ENCODE results near the gene ZFYVE28. TPM values are rescaled to one million over a fixed set of nuclear protein-coding genes. Genes with fewer than 3 reads are reported as not detected.

ZFYVE28 gene
- total RNA-seq, 1 donor from 2014 or later: 0.44 TPM

DNA sequence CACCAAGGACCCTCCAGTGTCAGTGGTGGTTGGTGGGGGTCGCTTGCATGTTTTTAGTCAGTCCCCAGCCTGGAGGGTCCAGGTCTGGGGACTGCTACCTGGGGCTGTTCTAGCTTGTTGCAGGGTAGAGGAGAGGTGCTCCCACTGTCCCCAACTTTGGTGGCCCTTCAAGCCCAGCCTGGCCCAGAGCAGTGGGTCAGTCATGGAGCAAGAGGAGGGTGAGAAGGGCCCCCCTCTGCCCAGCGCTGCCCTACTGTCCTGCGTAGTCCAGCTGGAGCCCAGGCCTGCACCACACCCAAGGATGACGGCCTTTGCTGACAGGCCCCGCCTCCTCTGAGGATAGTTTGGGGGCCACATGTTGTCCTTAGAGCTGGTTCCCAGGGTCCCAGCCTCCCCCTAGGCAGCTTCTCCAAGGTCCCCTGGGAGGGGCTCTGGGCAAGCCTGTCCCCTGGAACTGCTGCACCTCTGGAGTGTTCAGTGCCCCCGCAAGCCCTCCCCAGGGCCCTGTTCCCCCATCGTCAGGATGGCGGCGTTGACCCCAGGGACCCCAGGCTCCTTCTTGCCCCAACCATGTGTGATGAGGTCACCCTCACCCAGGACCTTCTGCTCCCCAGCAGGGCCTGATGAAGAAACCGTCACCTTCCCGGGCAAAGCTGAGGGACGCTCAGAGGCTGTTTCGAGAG, 7.1 kb upstream of the ZFYVE28 start:
- Mint-ChIP-seq H3K36me3 (ENCODE audit: low read depth, unreplicated experiment) (peaks cover 3% of the 10 kb centered on the region), H3K4me1 (ENCODE audit: unreplicated experiment) (no peaks in the 10 kb centered on the region), H3K27me3 (ENCODE audit: unreplicated experiment) (peaks cover 12% of the 10 kb centered on the region), H3K4me3 (ENCODE audit: unreplicated experiment) (no peak overlapping the region), H3K9me3 (ENCODE audit: unreplicated experiment) (no peaks in the 10 kb centered on the region), H3K27ac (ENCODE audit: unreplicated experiment) (no peak overlapping the region)
- TF ChIP-seq, protein P1, sequence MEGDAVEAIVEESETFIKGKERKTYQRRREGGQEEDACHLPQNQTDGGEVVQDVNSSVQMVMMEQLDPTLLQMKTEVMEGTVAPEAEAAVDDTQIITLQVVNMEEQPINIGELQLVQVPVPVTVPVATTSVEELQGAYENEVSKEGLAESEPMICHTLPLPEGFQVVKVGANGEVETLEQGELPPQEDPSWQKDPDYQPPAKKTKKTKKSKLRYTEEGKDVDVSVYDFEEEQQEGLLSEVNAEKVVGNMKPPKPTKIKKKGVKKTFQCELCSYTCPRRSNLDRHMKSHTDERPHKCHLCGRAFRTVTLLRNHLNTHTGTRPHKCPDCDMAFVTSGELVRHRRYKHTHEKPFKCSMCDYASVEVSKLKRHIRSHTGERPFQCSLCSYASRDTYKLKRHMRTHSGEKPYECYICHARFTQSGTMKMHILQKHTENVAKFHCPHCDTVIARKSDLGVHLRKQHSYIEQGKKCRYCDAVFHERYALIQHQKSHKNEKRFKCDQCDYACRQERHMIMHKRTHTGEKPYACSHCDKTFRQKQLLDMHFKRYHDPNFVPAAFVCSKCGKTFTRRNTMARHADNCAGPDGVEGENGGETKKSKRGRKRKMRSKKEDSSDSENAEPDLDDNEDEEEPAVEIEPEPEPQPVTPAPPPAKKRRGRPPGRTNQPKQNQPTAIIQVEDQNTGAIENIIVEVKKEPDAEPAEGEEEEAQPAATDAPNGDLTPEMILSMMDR (IDR thresholded peaks at IDR 0.05; ENCODE audit: unreplicated experiment): no peak
- DNase-seq (ENCODE audit: low spot score): no peak

GRCh38 chr4:2424581-2424980, 6.1 kb upstream of the ZFYVE28 start:
- TF ChIP-seq, protein P1 (IDR thresholded peaks at IDR 0.05; ENCODE audit: unreplicated experiment): no peak
- Mint-ChIP-seq H3K4me3 (ENCODE audit: unreplicated experiment) (no peak overlapping the region), H3K9me3 (ENCODE audit: unreplicated experiment) (no peaks in the 10 kb centered on the region), H3K27me3 (ENCODE audit: unreplicated experiment) (peaks cover 20% of the 10 kb centered on the region), H3K27ac (ENCODE audit: unreplicated experiment) (no peak overlapping the region), H3K36me3 (ENCODE audit: low read depth, unreplicated experiment) (peaks cover 9% of the 10 kb centered on the region), H3K4me1 (ENCODE audit: unreplicated experiment) (peaks cover 7% of the 10 kb centered on the region)
- DNase-seq (ENCODE audit: low spot score): no peak

DNA sequence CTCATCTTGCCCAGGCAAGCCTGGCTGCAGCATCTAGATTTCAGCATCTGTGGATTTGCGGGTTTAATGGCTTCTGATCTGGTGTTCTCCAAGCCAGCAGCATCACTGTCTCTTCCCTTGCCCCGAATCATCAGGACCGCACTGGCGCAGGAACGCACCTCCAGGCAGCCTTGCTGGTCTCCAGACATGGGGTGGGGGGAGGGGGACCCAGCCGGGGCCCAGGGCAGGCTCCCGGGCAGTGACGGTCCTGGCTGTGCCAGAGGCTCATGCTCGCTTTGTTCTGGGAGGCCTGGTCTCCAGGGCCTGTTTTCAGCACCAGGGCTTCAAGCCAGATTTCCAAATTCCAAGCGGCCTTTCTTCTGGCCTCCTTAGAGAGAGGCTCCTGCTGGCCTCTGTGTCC, 5.2 kb upstream of the ZFYVE28 start:
- TF ChIP-seq, protein P1 (IDR thresholded peaks at IDR 0.05; ENCODE audit: unreplicated experiment): no peak
- H3K27me3 Mint-ChIP-seq (ENCODE audit: unreplicated experiment): peaks cover 23% of the 10 kb centered on the region
- no peak overlapping the region for H3K27ac Mint-ChIP-seq (ENCODE audit: unreplicated experiment)
- no peaks in the 10 kb centered on the region for H3K9me3 Mint-ChIP-seq (ENCODE audit: unreplicated experiment)
- DNase-seq (ENCODE audit: low spot score): no peak
- no peak overlapping the region for H3K4me3 Mint-ChIP-seq (ENCODE audit: unreplicated experiment)
- peaks cover 7% of the 10 kb centered on the region for H3K36me3 Mint-ChIP-seq (ENCODE audit: low read depth, unreplicated experiment)
- peaks cover 13% of the 10 kb centered on the region for H3K4me1 Mint-ChIP-seq (ENCODE audit: unreplicated experiment)

- peaks cover 13% of the 10 kb centered on the region for H3K4me1 Mint-ChIP-seq (ENCODE audit: unreplicated experiment)
- H3K9me3 Mint-ChIP-seq (ENCODE audit: unreplicated experiment): no peaks in the 10 kb centered on the region
- no peak overlapping the region for H3K27ac Mint-ChIP-seq (ENCODE audit: unreplicated experiment)
- DNase-seq (ENCODE audit: low spot score): no peak
- H3K4me3 Mint-ChIP-seq (ENCODE audit: unreplicated experiment): no peak overlapping the region
- H3K27me3 Mint-ChIP-seq (ENCODE audit: unreplicated experiment): peaks cover 22% of the 10 kb centered on the region
- H3K36me3 Mint-ChIP-seq (ENCODE audit: low read depth, unreplicated experiment): peaks cover 7% of the 10 kb centered on the region
- TF ChIP-seq, protein P1 (IDR thresholded peaks at IDR 0.05; ENCODE audit: unreplicated experiment): no peak
Measured at GRCh38 chr4:2423066-2423465, 4.6 kb upstream of the ZFYVE28 start.

- H3K27me3 Mint-ChIP-seq (ENCODE audit: unreplicated experiment): peaks cover 22% of the 10 kb centered on the region
- no peaks in the 10 kb centered on the region for H3K9me3 Mint-ChIP-seq (ENCODE audit: unreplicated experiment)
- TF ChIP-seq, protein P1 (IDR thresholded peaks at IDR 0.05; ENCODE audit: unreplicated experiment): no peak
- H3K4me1 Mint-ChIP-seq (ENCODE audit: unreplicated experiment): peaks cover 13% of the 10 kb centered on the region
- no peak overlapping the region for H3K27ac Mint-ChIP-seq (ENCODE audit: unreplicated experiment)
- no peak overlapping the region for H3K4me3 Mint-ChIP-seq (ENCODE audit: unreplicated experiment)
- H3K36me3 Mint-ChIP-seq (ENCODE audit: low read depth, unreplicated experiment): peaks cover 7% of the 10 kb centered on the region
- DNase-seq (ENCODE audit: low spot score): no peak
Measured at GRCh38 chr4:2421928-2422327, 3.5 kb upstream of the ZFYVE28 start.

All from endothelial cell (in vitro differentiated cells).